K562 (cell line): ENCODE measurements around the gene PSMG3. TPM values are rescaled to one million over a fixed set of nuclear protein-coding genes. Genes with fewer than 3 reads are reported as not detected.

ENCODE experiments used
- ATAC-seq: fragments of 200-7000 bp; cut with Tn5 transposase; 3 replicates; pipeline ENCODE4 v1.9.1; 2020; ENCODE audit warnings: moderate library complexity
- BruUV-seq: library from RNA; stranded (reverse); fragments of 400-500 nt; replicated peaks from 2 replicates; lab custom pipeline; 2021; lab: Mats Ljungman, UMichigan
- CTCF ChIA-PET: fragments of 300-600 bp; formaldehyde crosslinking; extraction: SDS; loops from one replicate; lab custom pipeline; 2021; ENCODE audit warnings: low intra/inter-chr PET ratio; lab: Yijun Ruan, JAX
- POLR2A ChIA-PET: fragments of 300-600, 350-650 bp; sonication (Branson Sonifier 250); formaldehyde crosslinking; extraction: SDS; loops from one replicate; lab custom pipeline; 2021; ENCODE audit warnings: antibody characterized with exemption, inconsistent platforms; lab: Yijun Ruan, JAX
- DNase-seq, 4 experiments: peaks; one replicate each; pipeline versions ENCODE4 v3.0.0 to v3.0.0-alpha.2; 2011 to 2018; ENCODE audit warnings: low spot score in 3 of 4, mixed read lengths in 3 of 4; ENCODE audit errors: extremely low read depth in 1 of 4
- FAIRE-seq: peaks from 2 replicates; lab custom pipeline; 2011; peaks lifted over from hg19 to GRCh38; lab: Jason Lieb, UNC
- H2AFZ ChIP-seq: 2 replicates; pipeline ENCODE4 v1.6.0; 2011; ENCODE audit warnings: low read depth, low read length, control low read depth, inconsistent platforms
- H3K27ac ChIP-seq: fragments of 200-600 bp; 3 replicates; pipeline ENCODE4 v1.8.0; 2011; ENCODE audit warnings: low read depth, mild to moderate bottlenecking, control low read depth, inconsistent platforms, low read length, moderate library complexity, mixed read lengths; ENCODE audit errors: extremely low read depth
- H3K27me3 ChIP-seq, 2 experiments: fragments of 300-600 bp in 1 of 2; 2 replicates in 1 of 2; 3 replicates in 1 of 2; pipeline versions ENCODE4 v1.6.0 to v1.8.0; 2011; ENCODE audit warnings: inconsistent platforms in 2 of 2, low read length in 2 of 2, mild to moderate bottlenecking in 1 of 2, mixed read lengths in 1 of 2, moderate library complexity in 1 of 2; ENCODE audit not compliant: control insufficient read depth in 2 of 2, insufficient read depth in 2 of 2
- H3K36me3 ChIP-seq: fragments of 300-600 bp; 3 replicates; pipeline ENCODE4 v1.8.0; 2011; ENCODE audit warnings: mild to moderate bottlenecking, low read length, inconsistent platforms; ENCODE audit not compliant: control insufficient read depth, insufficient read depth
- H3K4me1 ChIP-seq, 2 experiments: fragments of 200-600 bp in 1 of 2; replicated peaks in 1 of 2; 2 replicates in 1 of 2; 3 replicates in 1 of 2; pipeline versions ENCODE4 v1.5.1 to v1.8.0; 2011; ENCODE audit warnings: inconsistent platforms in 2 of 2, low read length in 2 of 2, mild to moderate bottlenecking in 1 of 2, mixed read lengths in 1 of 2, moderate library complexity in 1 of 2; ENCODE audit not compliant: control insufficient read depth in 2 of 2, insufficient read depth in 2 of 2
- H3K4me2 ChIP-seq: 2 replicates; pipeline ENCODE4 v1.6.1; 2011; ENCODE audit warnings: low read length, control low read depth, inconsistent platforms, mixed read lengths; ENCODE audit not compliant: insufficient read depth
- H3K4me3 ChIP-seq: fragments of 200-600 bp; sonication (generic), shearing (Covaris generic); 2 replicates; pipeline ENCODE4 v1.5.1; 2016; ENCODE audit warnings: control low read depth, inconsistent platforms
- H3K79me2 ChIP-seq: fragments of 200-600 bp; 3 replicates; pipeline ENCODE4 v1.8.0; 2011; ENCODE audit warnings: low read length, inconsistent platforms; ENCODE audit not compliant: control insufficient read depth, insufficient read depth
- H3K9ac ChIP-seq, 2 experiments: 2 replicates each; pipeline versions ENCODE4 v1.6.0 to v1.6.1; 2011; ENCODE audit warnings: low read depth in 2 of 2, low read length in 2 of 2, control low read depth in 1 of 2, inconsistent platforms in 1 of 2, mild to moderate bottlenecking in 1 of 2, mixed read lengths in 1 of 2; ENCODE audit not compliant: insufficient read depth in 1 of 2
- H3K9me1 ChIP-seq: one replicate; pipeline ENCODE4 v1.6.0; 2011; ENCODE audit warnings: inconsistent platforms, mild to moderate bottlenecking, low read length, moderate library complexity; ENCODE audit not compliant: control insufficient read depth, insufficient read depth
- H3K9me3 ChIP-seq: replicated peaks from 2 replicates; pipeline ENCODE4 v1.5.1; 2011; ENCODE audit warnings: low read depth, low read length, inconsistent platforms; ENCODE audit not compliant: control insufficient read depth, insufficient read depth
- H4K20me1 ChIP-seq: replicated peaks from 2 replicates; pipeline ENCODE4 v1.6.1; 2011; ENCODE audit warnings: low read length, inconsistent platforms, mixed read lengths; ENCODE audit not compliant: control insufficient read depth, insufficient read depth
- ATF7 ChIP-seq: fragments of 450-650 bp; IDR thresholded peaks from 2 replicates; pipeline ENCODE4 v1.7.1; 2014; ENCODE audit warnings: mild to moderate bottlenecking, moderate library complexity
- EGR1 ChIP-seq: fragments of 450-650 bp; conservative IDR thresholded peaks from 2 replicates; pipeline ENCODE4 v1.6.1; 2017; ENCODE audit warnings: mild to moderate bottlenecking
- MECOM ChIP-seq: fragments of 250-450 bp; sonication (Bioruptor Pico); IDR thresholded peaks from 2 replicates; pipeline ENCODE4 v1.8.0; 2022; ENCODE audit warnings: inconsistent platforms
- RERE ChIP-seq: sonication (generic); formaldehyde crosslinking; IDR thresholded peaks from 2 replicates; pipeline ENCODE4 v1.8.0; 2023; ENCODE audit warnings: missing genetic modification reagents, mild to moderate bottlenecking, borderline replicate concordance
- WGBS: fragments of 100-300 bp; shearing (Covaris generic); methylation state at CpG from one replicate; pipeline ENCODE4 v1.1.6; 2016; ENCODE audit warnings: low coverage, mixed read lengths; ENCODE audit not compliant: insufficient coverage; ENCODE audit errors: missing lambda C conversion rate; 5-methylcytosine and 5-hydroxymethylcytosine counted together
- in situ Hi-C: fragments of 300-500 bp; cut with MboI; formaldehyde crosslinking; loops from 4 replicates; pipeline ENCODE4 v1.15.0; 2018; ENCODE audit warnings: inconsistent platforms, mixed read lengths
- intact Hi-C: fragments of 100-400 bp; cut with micrococcal nuclease; formaldehyde crosslinking; loops from 2 replicates; pipeline ENCODE4 v1.14.2; 2022
- polyA plus RNA-seq, 8 experiments: library from polyadenylated mRNA; depleted of rRNA in 4 of 8; stranded (reverse) in 5 of 8; unstranded in 3 of 8; fragments of >200 nt; fragmentation: Nextera tagmentation in 2 of 8; fragmentation: Illumina TruSeq in 1 of 8; extraction: Ambion mirVana in 2 of 8; extraction: Trizol in 1 of 8; gene quantifications; 2 replicates each; pipeline versions ENCODE4 v1.2.1 to v1.2.3, GENCODE V29; 2011 to 2014; ENCODE audit warnings: inconsistent platforms in 1 of 8, missing spikeins in 1 of 8
- total RNA-seq, 7 experiments: library from RNA; depleted of rRNA in 6 of 7; stranded (reverse); fragments of >200 nt in 6 of 7; fragmentation: Illumina TruSeq in 2 of 7; extraction: Trizol in 2 of 7; gene quantifications; 2 replicates each; pipeline versions ENCODE4 v1.2.1 to v1.2.3, GENCODE V29; 2011 to 2021; ENCODE audit warnings: low replicate concordance in 1 of 7

Gene PSMG3
- total and polyA plus RNA-seq, 9 of the 15 experiments (the other 6 are each of a cell fraction or from before 2014, with no cell fraction given) = 34.8 to 122 (median 80.1) TPM

GRCh38 chr7:1561036-1561940 lies 8.5 kb downstream of the PSMG3 start (continued):
- no peak for TF ChIP-seq RERE (CRISPR knock-in tag)

- Histone ChIP-seq H3K79me2 (no peaks in the 10 kb centered on the region), H2AFZ (no peak overlapping the region), H4K20me1 (no peaks in the 10 kb centered on the region), H3K4me3 (no peak overlapping the region), H3K9me1 (no peaks in the 10 kb centered on the region), H3K9me3 (no peaks in the 10 kb centered on the region), H3K27ac (no peak overlapping the region), H3K36me3 (peaks cover 4% of the 10 kb centered on the region; the same call in 1 of the 3 replicates), H3K4me1 (peaks cover 0 to 68% of the 10 kb centered on the region in 2 experiments; a peak in 4 of 5 replicates), H3K4me2 (no peak overlapping the region), H3K27me3 (no peaks in the 10 kb centered on the region), H3K9ac (no peak overlapping the region; a peak in 1 of 4 replicates)
- in situ Hi-C loops = no loop called here
- WGBS = 20% methylated on average over 7 of the region's 13 CpGs
- FAIRE-seq (no peak), ATAC-seq (no peak)
- ChIA-PET POLR2A (no interaction called here), CTCF (no interaction called here)
- intact Hi-C loops = no loop called here
- no TSS peak for BruUV-seq
- TF ChIP-seq ATF7 (no peak), MECOM (CRISPR knock-in tag) (no peak), EGR1 (0 out of 2 replicates have a peak, but pooled peaks have one; percentile 15)
- TF ChIP-seq, all 486 proteins: peak for 1
- no peak for DNase-seq
Measured at GRCh38 chr7:1560620-1561031, 9.2 kb downstream of the PSMG3 start.
